Activated gamma-delta T cell treated with Interleukin-2 at 50 U/mL for 16 hours (primary cell): Measurements from ENCODE around the gene FCRL6.

Experiments
- DNase-seq: peaks from one replicate; pipeline ENCODE4 v3.0.0-alpha.2; 2020

FCRL6 gene

GRCh38 chr1:159838715-159839114 is 36.6 kb downstream of the FCRL6 start:
- no peak for DNase-seq

GRCh38 chr1:159839116-159839849 is 37.1 kb downstream of the FCRL6 start:
- no peak for DNase-seq

GRCh38 chr1:159841749-159842148 is 39.6 kb downstream of the FCRL6 start:
- DNase-seq, result no peak

GRCh38 chr1:159843459-159843858 is 41.3 kb downstream of the FCRL6 start:
- DNase-seq, result no peak

- no peak for DNase-seq
These were observed 43.8 kb downstream of the FCRL6 start for GRCh38 chr1:159845751-159846629.

- no peak for DNase-seq
These were observed 45.1 kb downstream of the FCRL6 start for GRCh38 chr1:159847231-159847630.

GRCh38 chr1:159848326-159848725 is 46.2 kb downstream of the FCRL6 start:
- no peak for DNase-seq

- no peak for DNase-seq
These were observed 47.6 kb downstream of the FCRL6 start for GRCh38 chr1:159849626-159850366.

GRCh38 chr1:159851407-159851806 is 49.2 kb downstream of the FCRL6 start:
- DNase-seq, result no peak

GRCh38 chr1:159853417-159854115 is 51.4 kb downstream of the FCRL6 start:
- no peak for DNase-seq

GRCh38 chr1:159854116-159854692 is 52.0 kb downstream of the FCRL6 start:
- no peak for DNase-seq

GRCh38 chr1:159854693-159855192 is 52.6 kb downstream of the FCRL6 start:
- DNase-seq, result peak; percentile 71

GRCh38 chr1:159855709-159856108 is 53.5 kb downstream of the FCRL6 start:
- no peak for DNase-seq

GRCh38 chr1:159856576-159856975 is 54.4 kb downstream of the FCRL6 start:
- DNase-seq, result no peak

- no peak for DNase-seq
These were observed 55.7 kb downstream of the FCRL6 start for GRCh38 chr1:159857889-159858288.

GRCh38 chr1:159859767-159860322 is 57.7 kb downstream of the FCRL6 start:
- DNase-seq, result no peak

GRCh38 chr1:159860456-159860855 is 58.3 kb downstream of the FCRL6 start:
- DNase-seq, result no peak

GRCh38 chr1:159861218-159861617 is 59.1 kb downstream of the FCRL6 start:
- no peak for DNase-seq

- DNase-seq, result no peak
These were observed 59.9 kb downstream of the FCRL6 start for GRCh38 chr1:159862031-159862430.

GRCh38 chr1:159862557-159862956 is 60.4 kb downstream of the FCRL6 start, which contains the start of gene VSIG8:
Gene VSIG8, minus strand, starts transcription at chr1:159862657. Its CDS starts 136 bp downstream, at chr1:159862521.
- no peak for DNase-seq

- DNase-seq, result no peak
These were observed 62.1 kb downstream of the FCRL6 start for GRCh38 chr1:159864262-159864661.
